Choroid plexus epithelial cell (primary cell): ENCODE measurements around the gene AGPAT3.

Experiments used
- DNase-seq: peaks from one replicate; pipeline ENCODE4 v3.0.0-alpha.2; 2010; ENCODE audit warnings: low read depth
- H3K4me3 ChIP-seq: 2 replicates; pipeline ENCODE4 v1.5.1; 2011; ENCODE audit warnings: low read depth, mild to moderate bottlenecking, control low read depth, low read length, moderate library complexity
- CTCF ChIP-seq: conservative IDR thresholded peaks from 2 replicates; pipeline ENCODE4 v1.5.1; 2011; ENCODE audit warnings: low read depth, mild to moderate bottlenecking, control low read depth, inconsistent platforms, low read length, moderate library complexity

AGPAT3 gene

GRCh38 chr21:44005593-44005992 lies 140.6 kb downstream of the AGPAT3 start:
- TF ChIP-seq CTCF: no peak
- DNase-seq: no peak
- no peak overlapping the region for H3K4me3 ChIP-seq

GRCh38 chr21:44006017-44006619 lies 141.1 kb downstream of the AGPAT3 start:
- peak; percentile 93 for DNase-seq

GRCh38 chr21:44006656-44007055 lies 141.6 kb downstream of the AGPAT3 start:
- peak; percentile 70 for DNase-seq
- TF ChIP-seq CTCF: no peak
- H3K4me3 ChIP-seq: no peak overlapping the region

More at GRCh38 chr21:44006017-44006619, 141.1 kb downstream of the AGPAT3 start:
- TF ChIP-seq CTCF: no peak
- H3K4me3 ChIP-seq: no peak overlapping the region

- H3K4me3 ChIP-seq: no peak overlapping the region
- TF ChIP-seq CTCF: no peak
- peak; percentile 71 for DNase-seq
Measured at GRCh38 chr21:44010429-44010828, 145.4 kb downstream of the AGPAT3 start.

GRCh38 chr21:44011123-44011522 lies 146.1 kb downstream of the AGPAT3 start:
- no peak for DNase-seq
- no peak for TF ChIP-seq CTCF
- peak overlapping the region; percentile 84 for H3K4me3 ChIP-seq

- H3K4me3 ChIP-seq: peak within 1 kb of the TSS; percentile 84
- peak; percentile 93 for DNase-seq
- TF ChIP-seq CTCF: no peak
Measured at GRCh38 chr21:44011579-44012473, 146.8 kb downstream of the AGPAT3 start, which contains the start of gene TRAPPC10. TRAPPC10 (plus strand) TSS chr21:44012309; CDS start chr21:44012494, 185 bp downstream.
